Breast epithelium (tissue), 4 donors: ENCODE results near the gene KLC1. TPM values are rescaled to one million over a fixed set of nuclear protein-coding genes. Genes with fewer than 3 reads are reported as not detected.
A peak's percentile ranks its signal among the peaks of the same experiment; 100 is the strongest.

Experiments
- DNase-seq, 2 donors: peaks; one replicate each; pipeline ENCODE4 v3.0.0-alpha.2; 2019; ENCODE audit warnings: low spot score in 2 of 2
- H3K27ac ChIP-seq, 2 donors: fragments of 200-600 bp; sonication (generic) in 1 of 2; one replicate each; pipeline ENCODE4 v1.5.1; 2016 to 2019; ENCODE audit warnings: mild to moderate bottlenecking in 1 of 2
- H3K27me3 ChIP-seq, 2 donors: fragments of 200-600 bp; sonication (generic) in 1 of 2; one replicate each; pipeline versions ENCODE4 v1.5.1 to v1.6.0; 2017 to 2019; ENCODE audit warnings: control low read depth in 1 of 2, mild to moderate bottlenecking in 1 of 2
- H3K36me3 ChIP-seq: fragments of 200-600 bp; one replicate; pipeline ENCODE4 v1.5.1; 2019
- H3K4me1 ChIP-seq, 2 donors: fragments of 200-600 bp; sonication (generic); one replicate each; pipeline ENCODE4 v1.5.1; 2016 to 2019; ENCODE audit warnings: control low read depth in 1 of 2
- H3K4me3 ChIP-seq, 3 donors: fragments of 200-600 bp; sonication (generic); 1 replicate in 2 of 3; 2 replicates in 1 of 3; pipeline ENCODE4 v1.5.1; 2016 to 2019; ENCODE audit warnings: mild to moderate bottlenecking in 3 of 3, moderate library complexity in 2 of 3
- H3K9me3 ChIP-seq, 2 donors: fragments of 200-600 bp; sonication (generic) in 1 of 2; one replicate each; pipeline ENCODE4 v1.5.1; 2016 to 2019; ENCODE audit warnings: control low read depth in 1 of 2
- CTCF ChIP-seq, 3 donors: fragments of 450-650 bp; IDR thresholded peaks; one replicate each; pipeline ENCODE4 v1.5.1; 2016 to 2017; ENCODE audit warnings: antibody characterized with exemption in 3 of 3, mild to moderate bottlenecking in 3 of 3, moderate library complexity in 3 of 3
- POLR2A ChIP-seq: fragments of 450-650 bp; IDR thresholded peaks from one replicate; pipeline ENCODE4 v1.6.1; 2016; ENCODE audit warnings: antibody characterized with exemption, mild to moderate bottlenecking, moderate library complexity
- POLR2AphosphoS5 ChIP-seq, 3 donors: sonication (generic); formaldehyde crosslinking; IDR thresholded peaks; one replicate each; pipeline ENCODE4 v1.6.1; 2017; ENCODE audit warnings: antibody characterized with exemption in 3 of 3
- intact Hi-C: fragments of 100-400 bp; cut with DNase I; formaldehyde crosslinking; loops from one replicate; pipeline ENCODE4 v1.15.1; 2023; ENCODE audit warnings: low total_unique reads
- total RNA-seq, 3 donors: library from RNA; depleted of rRNA; stranded (reverse); fragments of >200 nt; gene quantifications; one replicate each; pipeline ENCODE4 v1.1.0, GENCODE V29; 2016

KLC1 gene
- total RNA-seq, 3 donors from 2014 or later: 222 to 275 (median 253) TPM

- no peak overlapping the region for H3K4me3 ChIP-seq
- no peaks in the 10 kb centered on the region for H3K36me3 ChIP-seq
- DNase-seq: no peak
- H3K27ac ChIP-seq: peak overlapping the region in 1 of 2 donors; percentile 27
- TF ChIP-seq CTCF (IDR thresholded peaks at IDR 0.05) (no peak), POLR2AphosphoS5 (IDR thresholded peaks at IDR 0.05) (no peak), POLR2A (no peak)
- no peaks in the 10 kb centered on the region for H3K9me3 ChIP-seq
- H3K27me3 ChIP-seq: no peaks in the 10 kb centered on the region
- intact Hi-C loops: no loop called here
- peaks cover 16 to 25% of the 10 kb centered on the region in 2 donors for H3K4me1 ChIP-seq
These were observed 109.9 kb downstream of the KLC1 start for GRCh38 chr14:103738701-103739451.

- Histone ChIP-seq H3K4me3 (no peak overlapping the region), H3K27ac (peak overlapping the region in 1 of 2 donors; percentile 27), H3K9me3 (no peaks in the 10 kb centered on the region), H3K4me1 (peaks cover 16 to 25% of the 10 kb centered on the region in 2 donors), H3K36me3 (no peaks in the 10 kb centered on the region), H3K27me3 (no peaks in the 10 kb centered on the region)
- DNase-seq: no peak
- TF ChIP-seq POLR2AphosphoS5 (IDR thresholded peaks at IDR 0.05) (no peak), POLR2A (no peak), CTCF (IDR thresholded peaks at IDR 0.05) (no peak)
- intact Hi-C loops: no loop called here
These were observed 110.4 kb downstream of the KLC1 start for GRCh38 chr14:103739466-103739792.

GRCh38 chr14:103739793-103740501 lies 110.9 kb downstream of the KLC1 start:
- Histone ChIP-seq H3K9me3 (no peaks in the 10 kb centered on the region), H3K27me3 (no peaks in the 10 kb centered on the region), H3K36me3 (no peaks in the 10 kb centered on the region), H3K27ac (no peak overlapping the region), H3K4me3 (no peak overlapping the region), H3K4me1 (peaks cover 16 to 25% of the 10 kb centered on the region in 2 donors)
- intact Hi-C loops: no loop called here
- TF ChIP-seq POLR2A (no peak), CTCF (IDR thresholded peaks at IDR 0.05) (no peak), POLR2AphosphoS5 (IDR thresholded peaks at IDR 0.05) (no peak)
- DNase-seq: no peak

- Histone ChIP-seq H3K9me3 (no peaks in the 10 kb centered on the region), H3K27me3 (no peaks in the 10 kb centered on the region), H3K36me3 (no peaks in the 10 kb centered on the region), H3K4me3 (no peak overlapping the region), H3K27ac (no peak overlapping the region), H3K4me1 (peaks cover 6 to 16% of the 10 kb centered on the region in 2 donors)
- no peak for DNase-seq
- intact Hi-C loops: no loop called here
- TF ChIP-seq CTCF (IDR thresholded peaks at IDR 0.05) (no peak), POLR2AphosphoS5 (IDR thresholded peaks at IDR 0.05) (no peak), POLR2A (no peak)
These were observed 112.1 kb downstream of the KLC1 start for GRCh38 chr14:103740991-103741689.

- Histone ChIP-seq H3K36me3 (no peaks in the 10 kb centered on the region), H3K27ac (no peak overlapping the region), H3K4me3 (no peak overlapping the region), H3K4me1 (peaks cover under 1 to 11% of the 10 kb centered on the region in 2 donors), H3K27me3 (no peaks in the 10 kb centered on the region), H3K9me3 (no peaks in the 10 kb centered on the region)
- no peak for DNase-seq
- TF ChIP-seq POLR2A (no peak), CTCF (IDR thresholded peaks at IDR 0.05) (no peak), POLR2AphosphoS5 (IDR thresholded peaks at IDR 0.05) (no peak)
- intact Hi-C loops: no loop called here
These were observed 112.9 kb downstream of the KLC1 start for GRCh38 chr14:103741876-103742275.
